Measurements from ENCODE around the gene BEAN1. TPM values are rescaled to one million over a fixed set of nuclear protein-coding genes. Genes with fewer than 3 reads are reported as not detected.

BEAN1 gene, protein sequence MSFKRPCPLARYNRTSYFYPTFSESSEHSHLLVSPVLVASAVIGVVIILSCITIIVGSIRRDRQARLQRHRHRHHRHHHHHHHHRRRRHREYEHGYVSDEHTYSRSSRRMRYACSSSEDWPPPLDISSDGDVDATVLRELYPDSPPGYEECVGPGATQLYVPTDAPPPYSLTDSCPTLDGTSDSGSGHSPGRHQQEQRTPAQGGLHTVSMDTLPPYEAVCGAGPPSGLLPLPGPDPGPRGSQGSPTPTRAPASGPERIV
- not detected in 2 replicates for total RNA-seq (2014; rRNA removed; shearing (Covaris generic))
- 0.60 TPM in 1 of 2 replicates, not detected in the other for polyA plus RNA-seq (2015; cell fraction: cytosol; rRNA removed)
- not detected in 2 replicates for polyA plus RNA-seq (2015; cell fraction: nucleus; rRNA removed)

DNA sequence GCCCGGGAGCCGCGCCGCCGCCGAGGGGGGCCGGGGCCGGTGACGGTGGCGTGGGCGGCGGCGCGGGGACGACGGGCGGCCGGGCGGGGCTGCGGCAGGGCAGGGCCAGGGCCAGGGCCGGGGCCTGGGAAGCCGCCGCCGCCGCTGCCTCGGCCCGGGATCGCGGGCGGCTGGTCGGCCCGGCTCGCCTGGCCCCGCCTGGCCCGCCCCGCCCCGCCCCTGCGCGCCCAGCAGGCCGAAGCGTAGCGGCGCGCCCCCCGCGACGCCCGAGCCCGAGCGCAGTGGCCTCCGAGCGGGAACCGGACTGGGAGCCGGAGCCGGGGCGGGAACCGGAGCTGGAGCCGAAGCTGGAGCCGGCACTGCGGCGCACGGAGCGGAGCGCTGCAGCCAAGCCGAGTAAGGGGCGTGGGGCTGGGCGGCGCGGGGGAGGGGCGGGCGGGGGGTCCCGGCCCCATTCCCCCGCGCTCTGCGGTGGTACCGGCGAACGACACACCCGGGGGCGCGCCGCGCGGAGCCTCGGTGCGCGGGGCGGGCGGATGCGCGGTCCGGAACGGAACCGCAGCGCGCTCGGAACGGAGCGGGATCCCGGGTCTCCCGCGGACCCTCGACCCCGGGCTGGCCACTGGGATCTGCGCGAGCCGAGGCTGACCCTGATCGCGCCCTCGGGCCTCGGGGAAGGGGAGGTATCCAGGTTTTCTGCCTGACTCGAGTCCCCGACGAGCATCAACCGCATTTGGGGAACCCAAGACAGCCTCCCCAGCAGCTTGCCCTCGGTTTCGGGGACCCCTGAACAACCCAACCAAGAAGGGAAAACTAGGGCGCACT, at the start of gene BEAN1:
Gene BEAN1, plus strand, starts transcription at position 260 of the 825 bp plus-strand sequence. CDS start 10,382 bp downstream, outside the sequence.
- no peak for DNase-seq (ENCODE audit: low read depth)

DNA sequence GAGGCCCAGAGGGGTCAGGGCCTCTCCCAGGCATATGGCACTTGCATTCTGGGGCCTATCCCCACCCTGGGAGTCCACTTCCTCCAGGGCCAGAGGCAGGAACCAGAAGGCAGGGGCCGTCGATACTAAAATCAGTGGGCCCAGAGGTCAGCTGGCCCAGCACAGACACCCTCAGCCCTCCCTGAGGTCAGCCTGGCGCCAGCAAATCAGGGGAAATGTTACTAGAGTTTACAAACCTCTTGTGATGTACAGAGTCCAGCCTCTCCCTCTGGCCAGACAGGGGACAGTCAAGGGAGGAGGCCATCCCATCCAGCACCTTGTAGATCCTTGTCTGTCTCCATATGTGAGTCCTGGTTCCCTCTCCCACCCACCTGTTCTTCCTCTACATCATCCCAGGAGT, 49.8 kb upstream of the BEAN1 start:
- no peak for DNase-seq (ENCODE audit: low read depth)

DNA sequence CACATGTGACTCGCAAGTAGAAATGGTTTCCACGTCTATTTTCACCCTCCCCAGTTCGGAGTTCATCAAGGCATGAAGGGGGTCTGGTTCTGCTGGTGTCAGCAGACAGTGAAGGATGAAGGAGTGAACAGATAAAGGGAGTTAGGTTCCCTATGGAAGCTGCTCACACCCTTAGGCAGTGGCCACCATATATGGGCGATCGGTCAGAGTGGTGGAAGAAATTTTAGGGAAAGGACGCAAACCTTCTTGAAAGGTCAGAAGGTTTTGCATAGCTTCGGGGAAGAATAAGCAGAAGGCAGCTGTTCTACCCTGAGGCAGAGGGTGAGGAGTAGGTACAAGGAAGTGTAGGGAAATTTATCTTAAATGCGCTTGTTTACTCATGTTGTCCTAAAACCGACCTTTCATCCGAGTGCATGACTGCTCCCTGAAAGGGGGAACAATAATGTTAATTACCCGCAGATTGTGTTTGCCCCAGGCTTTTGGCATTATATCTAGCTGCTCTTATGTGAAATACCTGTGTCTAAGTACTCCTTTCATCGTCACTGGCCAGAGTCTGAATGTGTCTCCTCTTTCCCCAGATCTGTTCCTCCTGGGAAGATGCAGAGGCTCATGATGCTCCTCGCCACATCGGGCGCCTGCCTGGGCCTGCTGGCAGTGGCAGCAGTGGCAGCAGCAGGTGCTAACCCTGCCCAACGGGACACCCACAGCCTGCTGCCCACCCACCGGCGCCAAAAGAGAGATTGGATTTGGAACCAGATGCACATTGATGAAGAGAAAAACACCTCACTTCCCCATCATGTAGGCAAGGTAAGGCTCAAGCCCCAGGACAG, 48.1 kb upstream of the BEAN1 start:
- no peak for DNase-seq (ENCODE audit: low read depth)

GRCh38 chr16:66379571-66379941, 47.5 kb upstream of the BEAN1 start:
- no peak for DNase-seq (ENCODE audit: low read depth)

- DNase-seq (ENCODE audit: low read depth), result no peak
Observed at GRCh38 chr16:66380421-66380820, 46.7 kb upstream of the BEAN1 start.

DNA sequence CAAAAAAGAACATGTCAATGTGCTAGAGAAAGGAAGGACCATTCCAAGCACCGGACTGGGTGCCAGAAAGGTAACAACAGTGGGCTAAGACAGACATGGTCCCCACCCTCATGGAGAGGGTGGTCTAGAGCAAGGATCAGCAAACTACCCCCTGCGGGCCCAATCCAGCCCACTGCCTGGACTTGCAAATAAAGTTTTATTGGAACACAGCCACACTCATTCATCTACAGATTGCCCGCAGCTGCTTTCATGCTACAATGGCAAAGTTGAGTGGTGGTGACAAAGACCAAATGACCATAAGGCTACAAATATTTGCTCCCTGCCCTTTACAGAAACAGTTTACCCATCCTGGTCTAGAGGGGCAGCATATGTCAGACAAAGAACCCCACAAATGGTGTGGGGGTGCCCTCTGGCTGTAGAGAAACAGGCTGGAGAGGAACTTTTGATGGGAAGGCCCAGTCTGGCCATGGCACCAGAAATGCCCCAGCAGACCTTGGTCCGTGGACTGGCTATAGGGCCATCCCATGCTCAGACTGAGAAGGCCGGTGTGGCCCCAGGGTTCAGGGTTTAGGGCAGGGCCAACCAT, 45.4 kb upstream of the BEAN1 start:
- no peak for DNase-seq (ENCODE audit: low read depth)

DNA sequence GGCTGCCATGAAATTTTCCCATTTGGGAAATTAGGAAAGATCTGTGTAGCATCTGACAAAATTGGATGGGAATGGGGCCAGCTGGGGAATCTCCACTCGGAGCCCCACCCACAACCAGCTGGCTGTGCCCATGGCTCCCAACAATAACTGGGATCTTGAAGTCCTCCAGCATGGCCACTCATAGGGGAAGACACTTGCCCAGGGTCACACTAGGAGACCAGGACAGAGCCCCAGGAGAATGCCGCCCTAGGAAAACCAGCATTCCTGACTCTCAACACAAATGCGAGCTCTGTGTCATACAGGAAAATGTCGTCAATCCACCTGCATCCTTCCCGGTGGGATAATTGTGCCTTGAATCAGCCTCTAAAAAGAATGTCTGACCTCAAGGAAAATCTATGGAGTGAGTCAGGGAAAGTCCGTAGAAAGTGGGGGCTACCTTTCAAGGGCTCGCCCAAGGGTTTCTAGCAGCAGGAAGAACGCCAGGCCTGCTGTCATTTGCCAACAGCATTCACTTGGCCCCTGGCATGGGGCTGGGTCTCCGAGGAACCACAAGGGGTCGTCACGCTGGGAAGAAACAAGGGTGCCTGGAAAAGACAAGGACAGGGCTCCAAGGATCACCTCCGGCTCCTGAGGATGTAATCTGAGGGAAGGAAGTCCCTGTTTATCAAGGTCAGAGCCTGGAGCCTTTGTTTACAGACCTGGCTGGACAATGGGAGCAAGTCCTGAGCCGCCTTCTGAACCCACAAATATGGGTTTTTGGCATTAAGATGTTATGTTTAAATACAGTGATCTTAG, 44.7 kb upstream of the BEAN1 start:
- peak; percentile 97 for DNase-seq (ENCODE audit: low read depth)

DNA sequence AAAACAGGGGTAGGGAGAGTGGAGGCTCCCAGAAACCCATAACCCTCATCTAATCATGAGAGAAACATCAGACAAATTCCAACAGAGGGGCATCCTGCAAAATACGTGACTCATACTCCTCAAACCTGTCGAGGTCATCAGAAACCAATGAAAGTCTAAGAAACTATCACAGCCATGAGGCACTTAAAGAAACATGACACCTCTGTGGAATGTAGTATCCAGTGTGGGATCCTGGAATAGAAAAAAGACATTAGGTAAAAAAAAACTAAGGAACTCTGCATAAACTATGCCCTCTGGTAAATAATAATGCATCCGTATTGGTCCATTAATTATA, 44.2 kb upstream of the BEAN1 start:
- DNase-seq (ENCODE audit: low read depth), result peak; percentile 95

DNA sequence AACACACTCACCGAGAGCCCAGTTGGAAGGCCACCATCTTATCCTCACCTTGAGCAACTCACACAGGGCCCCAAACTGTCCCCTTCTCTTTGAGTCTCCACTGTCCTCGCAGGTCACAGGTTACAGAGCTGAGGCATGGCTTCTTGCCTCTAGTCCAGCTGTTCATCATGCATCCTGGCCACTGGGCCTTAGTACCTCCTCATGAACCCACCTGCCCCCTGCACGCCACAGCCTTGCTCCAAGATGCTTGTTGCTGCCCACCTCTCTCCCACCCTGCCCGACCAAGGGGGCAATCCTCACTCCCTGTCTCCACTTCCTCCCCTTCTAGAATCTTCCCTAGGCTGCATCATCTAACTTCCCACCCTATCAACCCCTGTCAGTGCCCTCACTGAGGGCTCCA, 43.5 kb upstream of the BEAN1 start:
- DNase-seq (ENCODE audit: low read depth), result no peak

GRCh38 chr16:66385415-66385814, 41.7 kb upstream of the BEAN1 start:
- no peak for DNase-seq (ENCODE audit: low read depth)

DNA sequence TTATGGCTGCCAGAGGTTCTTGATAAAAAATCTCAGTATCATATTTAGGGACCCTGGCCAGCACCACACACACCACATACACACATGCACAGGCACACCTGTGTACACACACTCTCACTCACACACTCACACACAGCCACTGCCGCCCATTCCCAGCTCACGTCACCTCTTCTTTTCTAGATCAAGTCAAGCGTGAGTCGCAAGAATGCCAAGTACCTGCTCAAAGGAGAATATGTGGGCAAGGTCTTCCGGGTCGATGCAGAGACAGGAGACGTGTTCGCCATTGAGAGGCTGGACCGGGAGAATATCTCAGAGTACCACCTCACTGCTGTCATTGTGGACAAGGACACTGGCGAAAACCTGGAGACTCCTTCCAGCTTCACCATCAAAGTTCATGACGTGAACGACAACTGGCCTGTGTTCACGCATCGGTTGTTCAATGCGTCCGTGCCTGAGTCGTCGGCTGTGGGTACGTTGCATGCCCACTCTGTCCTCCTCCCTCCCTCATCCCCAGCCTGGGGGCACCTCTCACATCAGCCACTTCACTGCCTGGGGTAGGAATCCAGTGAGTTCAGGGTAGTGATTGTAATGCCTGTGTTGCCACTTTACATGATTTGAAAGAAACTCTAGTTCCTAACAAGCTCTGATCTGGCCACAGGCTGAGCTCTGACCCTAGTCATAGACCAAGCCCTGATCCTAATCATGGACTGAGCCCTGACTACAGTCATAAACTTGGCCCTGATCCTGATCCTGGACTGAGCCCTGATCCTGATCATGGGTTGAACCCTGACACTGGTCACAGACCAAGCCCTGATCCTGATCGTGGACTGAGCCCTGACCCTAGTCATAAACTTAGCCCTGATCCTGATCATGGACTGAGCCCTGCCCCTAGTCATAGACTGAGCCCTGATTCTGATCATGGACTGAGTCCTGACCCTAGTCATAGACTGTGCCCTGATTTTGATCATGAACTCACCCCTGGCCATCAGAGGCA, 40.2 kb upstream of the BEAN1 start:
- no peak for DNase-seq (ENCODE audit: low read depth)

DNA sequence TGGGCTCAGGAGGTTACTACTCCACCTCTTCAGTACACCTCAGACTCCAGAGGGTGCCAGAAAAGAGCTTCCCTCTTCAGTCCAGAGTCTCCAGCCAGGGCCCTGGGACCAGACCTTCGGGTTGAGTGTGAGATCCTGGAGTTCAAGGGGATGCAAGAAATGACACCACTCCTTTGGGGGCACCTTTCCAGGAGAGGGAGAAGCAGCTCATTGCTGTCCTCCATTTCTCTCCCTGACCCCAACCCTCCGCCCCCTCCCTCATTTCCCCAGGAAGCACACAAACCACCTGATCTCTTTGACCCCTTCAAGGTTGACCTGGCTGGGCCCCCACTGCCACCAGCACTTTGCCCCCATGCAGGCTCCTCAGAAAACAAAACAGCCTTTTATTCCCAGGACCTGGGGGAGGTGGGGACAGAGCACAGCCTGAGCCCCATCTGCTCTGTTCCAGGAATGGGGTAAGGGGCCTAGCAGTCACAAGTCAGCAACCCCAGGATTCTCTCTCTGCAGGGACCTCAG, 39.2 kb upstream of the BEAN1 start:
- no peak for DNase-seq (ENCODE audit: low read depth)

GRCh38 chr16:66388350-66389139, 38.5 kb upstream of the BEAN1 start:
- no peak for DNase-seq (ENCODE audit: low read depth)

GRCh38 chr16:66389256-66390176, 37.6 kb upstream of the BEAN1 start:
- DNase-seq (ENCODE audit: low read depth), result no peak

DNA sequence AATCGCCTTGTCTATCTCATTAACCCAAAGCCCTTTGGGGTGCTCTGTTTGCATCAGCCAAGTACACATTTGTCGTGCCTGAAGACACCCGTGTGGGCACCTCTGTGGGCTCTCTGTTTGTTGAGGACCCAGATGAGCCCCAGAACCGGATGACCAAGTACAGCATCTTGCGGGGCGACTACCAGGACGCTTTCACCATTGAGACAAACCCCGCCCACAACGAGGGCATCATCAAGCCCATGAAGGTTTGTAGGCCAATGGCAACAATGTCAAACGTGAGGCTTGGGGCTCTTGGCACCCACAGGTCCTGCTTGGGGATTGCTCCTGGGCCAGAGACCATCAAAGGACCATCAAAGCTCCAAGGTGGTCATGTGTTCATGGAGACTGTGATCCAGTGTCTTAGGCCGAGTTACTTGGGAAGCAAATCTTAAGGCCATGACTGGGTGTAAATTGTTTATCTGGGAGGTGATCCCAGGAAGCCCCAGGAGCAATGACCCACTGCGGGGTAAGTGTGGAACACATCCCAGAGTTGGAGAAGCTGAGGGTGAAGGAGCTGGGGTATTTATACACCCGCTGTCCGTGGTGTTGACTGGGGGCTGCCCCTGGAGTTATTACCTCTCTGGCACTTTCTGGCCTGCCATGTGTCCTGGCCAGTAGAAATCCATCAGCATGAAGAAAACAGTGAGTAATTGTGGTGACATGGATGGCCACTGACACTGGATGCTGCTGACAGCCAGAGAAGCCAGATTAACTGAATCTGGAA, 36.6 kb upstream of the BEAN1 start:
- DNase-seq (ENCODE audit: low read depth), result no peak
